Ammon's horn (tissue), 1 donor: ENCODE measurements around the gene BMP8A.
"Not testable (repeated sequence)": the region's sequence is repeated elsewhere in the genome, so short reads cannot be mapped to it uniquely, and the experiment has no call there.

Experiments
- DNase-seq: peaks from one replicate; pipeline ENCODE4 v3.0.0-alpha.2; 2016; ENCODE audit warnings: low spot score

BMP8A gene

DNA sequence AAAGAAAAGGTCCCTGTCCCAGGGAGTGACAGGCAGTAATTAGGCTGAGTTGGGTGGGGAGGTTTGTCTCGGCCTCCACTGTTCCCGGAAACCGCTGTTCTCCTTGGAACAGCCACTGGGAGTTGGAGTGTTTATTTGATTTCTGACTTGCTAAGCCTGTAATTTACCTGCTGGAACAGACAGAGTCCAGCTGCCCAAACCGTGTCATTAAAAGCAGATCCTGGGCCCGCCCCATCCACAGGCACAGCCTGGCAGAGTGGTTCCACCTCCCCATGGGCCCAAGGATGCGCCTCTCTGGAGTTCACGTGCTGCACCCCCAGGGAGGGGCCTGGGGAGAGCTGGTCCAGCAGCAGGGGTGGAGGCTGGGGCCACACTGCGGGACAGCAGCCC, 35.7 kb downstream of the BMP8A start:
- DNase-seq, result not testable (repeated sequence)

DNA sequence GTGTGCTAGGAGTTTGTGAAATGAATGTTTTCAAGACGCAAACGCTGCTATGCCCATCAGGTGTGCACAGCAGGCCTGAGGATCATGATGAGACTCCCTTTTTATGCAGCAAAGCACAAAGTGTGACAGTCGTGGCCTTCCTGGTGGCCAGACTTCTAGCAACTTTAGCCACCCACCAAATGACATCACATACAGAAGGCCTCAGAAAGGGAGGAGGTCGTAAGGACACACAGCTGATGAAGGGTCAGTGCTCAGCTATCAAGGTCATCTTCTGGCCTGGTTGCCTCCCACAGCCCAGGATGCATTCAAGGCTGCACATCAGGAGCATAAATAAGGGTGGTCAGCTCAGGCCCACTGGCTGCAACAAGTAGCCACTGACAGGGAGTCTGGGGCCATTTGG, 36.6 kb downstream of the BMP8A start:
- DNase-seq, result no peak

- DNase-seq, result no peak
Measured at GRCh38 chr1:39529901-39530535, 38.6 kb downstream of the BMP8A start.

DNA sequence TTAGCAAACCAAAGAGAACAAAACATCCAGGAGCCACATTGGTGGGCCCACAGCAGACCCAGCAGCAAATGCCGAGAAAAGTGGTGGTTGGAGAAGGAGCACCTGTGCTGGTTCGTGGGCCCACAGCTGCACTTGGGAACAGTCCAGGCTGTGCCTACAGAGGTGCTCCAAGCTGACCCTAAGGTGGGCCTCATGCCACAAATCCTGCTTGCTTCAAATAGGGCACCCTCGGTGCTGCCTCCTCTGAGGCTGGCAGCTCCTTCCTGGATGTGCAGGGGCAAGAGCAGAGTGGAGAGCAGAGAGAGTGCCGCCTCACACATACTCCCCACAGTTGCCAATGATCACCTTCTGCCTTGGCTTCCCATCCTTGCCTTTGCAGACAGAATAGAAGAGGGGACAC, 40.1 kb downstream of the BMP8A start:
- DNase-seq, result no peak

- DNase-seq, result no peak
Measured at GRCh38 chr1:39533442-39533841, 42.0 kb downstream of the BMP8A start.

DNA sequence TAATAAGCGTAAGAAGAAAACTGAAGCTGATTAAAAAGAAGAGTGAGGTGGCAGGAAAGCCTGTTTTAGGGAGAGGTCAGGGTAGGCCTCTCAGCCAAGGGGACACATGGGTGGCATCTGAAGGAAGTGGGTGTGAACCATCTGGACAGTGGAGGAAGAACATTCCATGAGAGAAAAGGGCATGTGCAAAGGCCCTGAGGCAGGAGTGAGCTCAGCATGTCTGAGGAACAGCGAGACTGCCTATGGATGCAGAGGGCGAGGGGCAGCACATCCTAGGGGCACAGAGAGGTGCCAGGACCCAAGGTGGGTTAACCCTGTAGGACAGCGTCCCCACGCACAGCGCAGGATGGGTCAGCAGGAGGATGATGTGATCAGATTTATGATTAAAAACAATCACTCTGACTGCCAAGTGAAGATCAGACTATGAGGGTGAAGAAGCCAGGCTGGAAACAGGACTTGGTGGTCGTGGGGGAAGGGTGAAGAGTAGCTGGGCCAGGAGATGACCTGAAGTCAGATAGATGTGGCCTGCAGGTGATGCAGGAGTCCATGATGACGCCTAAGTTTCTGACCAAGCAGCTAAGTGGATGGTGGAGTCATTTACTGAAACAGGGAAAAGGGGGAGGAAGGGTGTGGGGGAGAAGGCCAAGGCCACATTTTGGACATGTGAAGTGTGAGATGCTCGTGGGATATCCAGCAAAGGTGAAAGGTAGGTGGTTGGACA, 47.3 kb downstream of the BMP8A start:
- no peak for DNase-seq

GRCh38 chr1:39539252-39539790, 47.9 kb downstream of the BMP8A start:
- DNase-seq, result peak; percentile 89

DNA sequence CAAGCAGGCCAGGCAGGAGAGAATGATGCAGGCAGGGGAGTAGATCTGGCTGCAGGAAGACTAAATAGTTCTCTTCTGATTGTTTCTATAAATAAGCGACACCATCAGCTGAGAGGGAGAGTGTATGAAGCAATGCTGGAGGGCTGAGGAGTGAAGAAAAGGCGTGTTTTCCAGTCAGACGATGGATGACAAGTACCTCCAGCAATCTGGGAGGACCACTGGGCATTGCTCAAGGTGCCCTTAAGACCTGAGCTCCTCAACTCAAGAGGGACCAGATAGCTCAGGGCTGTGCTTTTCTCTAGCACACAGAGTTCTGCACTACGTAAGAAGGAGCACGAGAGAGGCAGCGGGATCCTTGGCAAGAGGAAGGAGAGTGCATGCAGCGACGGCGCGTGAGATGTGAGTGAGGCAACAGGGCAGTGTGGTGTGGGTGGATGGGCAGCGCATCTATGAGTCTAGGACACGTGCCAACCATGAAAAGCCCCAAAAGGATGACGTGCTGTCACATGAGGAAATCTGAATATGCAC, 49.1 kb downstream of the BMP8A start:
- DNase-seq, result peak; percentile 91

DNA sequence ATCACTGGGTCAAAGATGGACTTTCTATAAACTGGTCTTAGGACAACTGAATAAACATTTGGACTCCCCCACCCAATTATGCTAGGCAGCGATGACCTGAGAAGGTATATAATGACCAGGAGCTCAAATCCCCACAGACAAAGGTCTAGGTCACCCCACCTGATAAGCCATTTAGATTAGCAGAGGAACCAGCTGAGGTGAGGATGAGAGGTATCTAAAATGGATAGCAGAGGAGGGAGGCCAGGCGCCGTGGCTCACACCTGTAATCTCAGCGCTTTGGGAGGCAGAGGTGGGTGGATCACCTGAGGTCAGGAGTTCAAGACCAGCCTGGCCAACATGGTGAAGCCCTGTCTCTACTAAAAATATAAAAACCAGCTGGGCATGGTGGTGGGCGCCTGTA, 51.5 kb downstream of the BMP8A start:
- no peak for DNase-seq

DNA sequence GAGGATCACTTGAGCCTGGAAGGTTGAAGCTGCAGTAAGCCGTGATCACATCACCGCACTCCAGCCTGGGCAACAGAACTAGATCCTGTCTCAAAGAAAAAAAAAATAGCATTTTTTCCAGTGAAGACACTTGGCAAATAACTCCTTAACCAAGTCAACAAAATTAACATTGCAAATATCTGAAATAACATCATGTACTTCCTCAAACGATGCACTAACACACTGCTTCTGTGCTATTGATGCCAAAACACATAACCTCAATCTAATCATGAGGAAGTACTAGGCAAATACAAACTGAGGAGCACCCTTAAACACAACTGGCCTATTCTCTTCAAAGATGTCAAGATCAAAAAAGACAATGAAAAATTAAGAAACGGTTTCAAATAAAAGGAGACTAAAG, 52.9 kb downstream of the BMP8A start:
- no peak for DNase-seq

GRCh38 chr1:39545531-39545930, 54.1 kb downstream of the BMP8A start:
- no peak for DNase-seq

DNA sequence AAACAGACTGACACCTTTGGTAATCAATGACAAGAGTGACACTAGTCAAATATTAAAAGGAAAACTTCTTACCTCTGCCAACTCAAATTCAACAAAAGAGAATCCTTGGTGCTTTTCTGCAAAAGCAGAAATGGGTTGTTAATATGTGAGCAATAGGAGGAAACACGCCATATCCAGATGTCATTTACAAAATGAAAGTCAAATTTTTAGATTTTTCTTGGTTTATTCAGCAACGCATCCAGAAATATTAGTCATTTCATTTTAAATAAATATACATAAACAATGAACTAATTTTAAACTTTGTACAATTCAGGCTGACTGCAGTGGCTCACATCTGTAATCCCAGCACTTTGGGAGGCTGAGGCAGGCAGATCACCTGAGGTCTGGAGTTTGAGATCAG, 62.8 kb downstream of the BMP8A start:
- DNase-seq, result no peak

- DNase-seq, result no peak
Measured at GRCh38 chr1:39561279-39561678, 69.8 kb downstream of the BMP8A start.

DNA sequence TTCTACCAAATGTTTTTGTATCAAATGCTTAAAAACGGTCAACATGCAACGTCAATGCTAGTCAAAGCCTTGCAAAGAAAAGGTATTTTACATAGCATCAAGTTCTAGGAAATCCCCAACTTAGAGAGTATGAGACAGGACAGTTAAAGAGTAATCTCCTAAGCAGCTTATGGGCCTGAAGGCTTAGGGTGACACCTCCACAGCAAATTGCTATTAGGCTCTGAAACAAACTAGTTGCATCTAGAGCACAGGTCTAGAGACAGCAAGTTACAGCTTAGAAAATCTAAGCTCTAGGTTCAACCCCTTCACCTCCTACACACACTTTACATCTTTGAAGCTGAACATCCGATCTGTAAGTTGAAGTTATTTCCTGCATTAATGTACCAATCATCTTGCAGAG, 71.5 kb downstream of the BMP8A start:
- DNase-seq, result no peak

DNA sequence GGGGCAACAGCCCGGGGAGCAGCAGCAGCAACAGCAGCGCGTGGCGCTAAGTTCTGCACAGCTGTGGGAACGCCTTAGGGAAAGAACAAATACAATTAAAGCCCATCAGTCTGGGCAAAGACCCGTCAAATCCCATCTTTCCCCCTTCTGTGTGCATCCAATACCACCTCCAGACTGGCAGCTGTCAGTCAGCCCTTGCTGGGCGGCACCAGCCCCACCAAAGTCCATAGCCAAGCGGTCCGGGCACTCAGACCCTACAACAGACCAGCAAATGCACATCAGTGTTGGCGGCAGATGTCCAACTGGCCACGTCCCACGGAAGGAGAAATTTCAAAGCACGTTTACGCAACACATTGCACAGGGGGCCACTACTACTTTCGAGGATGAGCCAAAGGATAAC, 72.2 kb downstream of the BMP8A start:
- DNase-seq, result no peak

- no peak for DNase-seq
Measured at GRCh38 chr1:39564340-39564739, 72.9 kb downstream of the BMP8A start.

- no peak for DNase-seq
Measured at GRCh38 chr1:39564941-39565340, 73.5 kb downstream of the BMP8A start.

- no peak for DNase-seq
Measured at GRCh38 chr1:39566441-39567137, 75.2 kb downstream of the BMP8A start.

DNA sequence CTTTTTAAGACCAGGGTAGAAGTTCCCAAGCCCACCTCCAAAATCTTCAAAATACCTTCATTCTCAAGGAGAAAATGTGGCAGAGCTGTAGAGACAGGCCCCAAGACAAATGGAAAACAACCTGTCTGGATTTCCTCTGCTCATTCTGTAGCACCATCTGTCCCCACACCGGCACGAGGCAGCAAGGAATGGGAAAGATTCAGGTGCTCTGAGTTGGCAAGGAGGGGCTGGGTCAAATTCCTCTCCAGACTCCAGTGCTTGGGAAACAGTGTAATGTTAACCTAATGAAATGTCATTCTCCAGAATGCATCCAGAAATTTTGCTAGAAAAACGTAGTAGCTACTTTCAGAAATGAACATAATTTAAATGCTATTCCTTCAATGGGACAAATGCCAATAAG, 75.9 kb downstream of the BMP8A start:
- no peak for DNase-seq

DNA sequence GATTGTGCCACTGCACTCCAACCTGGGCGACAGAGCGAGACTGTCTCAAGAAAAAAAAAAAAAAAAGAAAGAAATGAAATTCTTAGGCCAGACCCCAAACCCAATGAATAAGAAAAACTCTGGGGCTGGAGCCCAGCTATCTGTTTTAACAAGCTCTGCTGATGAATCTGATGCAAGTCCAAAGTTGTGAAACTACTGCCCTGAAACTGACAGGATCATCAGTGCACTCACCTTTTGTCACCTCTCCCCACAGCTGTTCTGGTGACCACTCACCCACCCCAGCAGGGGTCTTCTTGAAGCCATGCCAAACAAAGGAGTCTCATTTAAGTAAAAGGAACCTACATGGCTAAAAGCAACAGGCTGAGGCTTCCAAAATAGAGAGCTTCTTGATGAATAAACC, 76.8 kb downstream of the BMP8A start:
- DNase-seq, result no peak

DNA sequence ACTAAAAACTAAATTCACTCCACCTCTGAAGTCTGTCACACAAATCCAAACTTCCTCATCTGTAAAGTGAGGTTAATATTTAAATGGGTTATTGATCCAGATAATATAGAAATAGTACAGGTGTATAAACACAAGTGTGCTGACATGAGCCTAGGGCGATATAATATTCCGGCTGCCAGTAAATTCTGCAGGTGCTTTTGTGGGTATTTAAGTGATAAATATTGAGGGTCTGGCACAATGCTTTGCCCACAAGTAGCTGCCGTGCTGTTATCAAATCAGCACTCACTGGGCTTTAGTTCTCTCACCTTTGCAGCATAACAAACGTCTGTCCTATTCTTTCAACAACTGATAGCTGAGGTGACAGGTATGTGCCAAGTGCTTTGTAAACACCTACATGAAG, 77.6 kb downstream of the BMP8A start:
- no peak for DNase-seq

- no peak for DNase-seq
Measured at GRCh38 chr1:39570477-39571177, 79.2 kb downstream of the BMP8A start.
